GM21786 (cell line): ENCODE measurements around the gene PAPPA2.
"Not testable (repeated sequence)": the region's sequence is repeated elsewhere in the genome, so short reads cannot be mapped to it uniquely, and the experiment has no call there.

Experiments used
- ATAC-seq: cut with Tn5 transposase; IDR thresholded peaks from one replicate; pipeline ENCODE4 v1.9.1; 2021; ENCODE audit not compliant: unreplicated experiment

PAPPA2 gene

GRCh38 chr1:176602388-176603004, 139.5 kb downstream of the PAPPA2 start:
- ATAC-seq: no peak

GRCh38 chr1:176603696-176604095, 140.7 kb downstream of the PAPPA2 start:
- ATAC-seq: no peak

GRCh38 chr1:176604461-176604860, 141.5 kb downstream of the PAPPA2 start:
- no peak for ATAC-seq

GRCh38 chr1:176605176-176605575, 142.2 kb downstream of the PAPPA2 start:
- no peak for ATAC-seq

GRCh38 chr1:176609556-176610408, 146.8 kb downstream of the PAPPA2 start:
- no peak for ATAC-seq

- no peak for ATAC-seq
These were observed 149.8 kb downstream of the PAPPA2 start for GRCh38 chr1:176612791-176613190.

GRCh38 chr1:176617881-176618280, 154.9 kb downstream of the PAPPA2 start:
- ATAC-seq: no peak

GRCh38 chr1:176619261-176619660, 156.3 kb downstream of the PAPPA2 start:
- no peak for ATAC-seq

- no peak for ATAC-seq
These were observed 162.4 kb downstream of the PAPPA2 start for GRCh38 chr1:176625365-176625764.

- ATAC-seq: no peak
These were observed 163.6 kb downstream of the PAPPA2 start for GRCh38 chr1:176626572-176627061.

GRCh38 chr1:176628775-176629174, 165.8 kb downstream of the PAPPA2 start:
- ATAC-seq: no peak

GRCh38 chr1:176634733-176635132, 171.8 kb downstream of the PAPPA2 start:
- ATAC-seq: not testable (repeated sequence)

- no peak for ATAC-seq
These were observed 175.9 kb downstream of the PAPPA2 start for GRCh38 chr1:176638713-176639526.

- ATAC-seq: no peak
These were observed 180.6 kb downstream of the PAPPA2 start for GRCh38 chr1:176643536-176643935.

GRCh38 chr1:176648556-176648955, 185.6 kb downstream of the PAPPA2 start:
- no peak for ATAC-seq

- no peak for ATAC-seq
These were observed 193.5 kb downstream of the PAPPA2 start for GRCh38 chr1:176656257-176656995.

- ATAC-seq: no peak
These were observed 206.8 kb downstream of the PAPPA2 start for GRCh38 chr1:176669782-176670181.

- no peak for ATAC-seq
These were observed 207.9 kb downstream of the PAPPA2 start for GRCh38 chr1:176670853-176671252.

GRCh38 chr1:176682830-176683535, 220.0 kb downstream of the PAPPA2 start:
- ATAC-seq: no peak
